Right atrium auricular region (tissue), 2 donors: ENCODE results near the gene B3GNT9. TPM values are rescaled to one million over a fixed set of nuclear protein-coding genes. Genes with fewer than 3 reads are reported as not detected.

Experiments
- DNase-seq: peaks from one replicate; pipeline ENCODE4 v3.0.0-alpha.2; 2019; ENCODE audit warnings: low spot score
- H3K27ac ChIP-seq, 2 donors: fragments of 200-600 bp; sonication (generic); 1 replicate in 1 of 2; 2 replicates in 1 of 2; pipeline ENCODE4 v1.5.1; 2016 to 2019
- H3K27me3 ChIP-seq, 2 donors: fragments of 200-600 bp; sonication (generic); one replicate each; pipeline versions ENCODE4 v1.5.1 to v1.6.0; 2017 to 2019
- H3K36me3 ChIP-seq: fragments of 200-600 bp; sonication (generic); one replicate; pipeline ENCODE4 v1.5.1; 2016
- H3K4me1 ChIP-seq, 2 donors: fragments of 200-600 bp; sonication (generic); one replicate each; pipeline versions ENCODE4 v1.5.1 to v1.6.0; 2017 to 2019
- H3K4me3 ChIP-seq, 2 donors: fragments of 200-600 bp; sonication (generic); 1 replicate in 1 of 2; 2 replicates in 1 of 2; pipeline ENCODE4 v1.5.1; 2017 to 2019; ENCODE audit warnings: mild to moderate bottlenecking in 1 of 2, moderate library complexity in 1 of 2
- H3K9me3 ChIP-seq, 2 donors: fragments of 200-600 bp; sonication (generic); one replicate each; pipeline ENCODE4 v1.5.1; 2019
- total RNA-seq, 2 donors: library from RNA; depleted of rRNA; stranded (reverse); fragments of >200 nt; gene quantifications; one replicate each; pipeline ENCODE4 v1.1.0, GENCODE V29; 2016
- TF ChIP-seq, protein P1 (sequence below), 2 donors: fragments of 200-600 bp; sonication (generic); IDR thresholded peaks; one replicate each; pipeline ENCODE4 v1.5.1; 2019; ENCODE audit warnings: antibody characterized with exemption in 2 of 2

B3GNT9 gene
- total RNA-seq, 2 donors from 2014 or later = 12.2 to 31.6 TPM

DNA sequence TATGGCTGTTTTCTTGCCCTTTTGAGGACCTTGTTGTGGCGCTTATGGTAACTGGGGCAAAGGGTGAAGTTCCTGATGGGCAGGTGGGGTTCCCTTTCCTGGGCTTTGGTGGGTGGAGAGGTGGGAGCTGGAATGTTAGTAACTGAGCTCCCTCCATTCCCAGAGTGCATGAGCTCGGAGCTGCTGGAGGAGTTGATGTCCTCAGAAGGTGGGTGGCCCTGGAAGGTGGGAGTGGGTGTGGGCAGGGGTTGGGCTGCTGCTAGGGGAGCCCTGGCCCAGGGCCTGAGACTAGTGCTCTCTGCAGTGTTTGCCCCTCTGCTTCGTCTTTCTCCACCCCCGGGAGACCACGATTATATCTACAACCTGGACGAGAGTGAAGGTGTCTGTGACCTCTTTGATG is 46.9 kb upstream of the B3GNT9 start:
- no peak overlapping the region for H3K4me3 ChIP-seq
- peaks cover 0 to 36% of the 10 kb centered on the region in 2 donors for H3K4me1 ChIP-seq
- TF ChIP-seq, protein P1, sequence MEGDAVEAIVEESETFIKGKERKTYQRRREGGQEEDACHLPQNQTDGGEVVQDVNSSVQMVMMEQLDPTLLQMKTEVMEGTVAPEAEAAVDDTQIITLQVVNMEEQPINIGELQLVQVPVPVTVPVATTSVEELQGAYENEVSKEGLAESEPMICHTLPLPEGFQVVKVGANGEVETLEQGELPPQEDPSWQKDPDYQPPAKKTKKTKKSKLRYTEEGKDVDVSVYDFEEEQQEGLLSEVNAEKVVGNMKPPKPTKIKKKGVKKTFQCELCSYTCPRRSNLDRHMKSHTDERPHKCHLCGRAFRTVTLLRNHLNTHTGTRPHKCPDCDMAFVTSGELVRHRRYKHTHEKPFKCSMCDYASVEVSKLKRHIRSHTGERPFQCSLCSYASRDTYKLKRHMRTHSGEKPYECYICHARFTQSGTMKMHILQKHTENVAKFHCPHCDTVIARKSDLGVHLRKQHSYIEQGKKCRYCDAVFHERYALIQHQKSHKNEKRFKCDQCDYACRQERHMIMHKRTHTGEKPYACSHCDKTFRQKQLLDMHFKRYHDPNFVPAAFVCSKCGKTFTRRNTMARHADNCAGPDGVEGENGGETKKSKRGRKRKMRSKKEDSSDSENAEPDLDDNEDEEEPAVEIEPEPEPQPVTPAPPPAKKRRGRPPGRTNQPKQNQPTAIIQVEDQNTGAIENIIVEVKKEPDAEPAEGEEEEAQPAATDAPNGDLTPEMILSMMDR (IDR thresholded peaks at IDR 0.05) = no peak
- no peaks in the 10 kb centered on the region for H3K9me3 ChIP-seq
- H3K27me3 ChIP-seq = no peaks in the 10 kb centered on the region
- no peak overlapping the region for H3K27ac ChIP-seq
- H3K36me3 ChIP-seq = peaks cover 50% of the 10 kb centered on the region
- DNase-seq = no peak

DNA sequence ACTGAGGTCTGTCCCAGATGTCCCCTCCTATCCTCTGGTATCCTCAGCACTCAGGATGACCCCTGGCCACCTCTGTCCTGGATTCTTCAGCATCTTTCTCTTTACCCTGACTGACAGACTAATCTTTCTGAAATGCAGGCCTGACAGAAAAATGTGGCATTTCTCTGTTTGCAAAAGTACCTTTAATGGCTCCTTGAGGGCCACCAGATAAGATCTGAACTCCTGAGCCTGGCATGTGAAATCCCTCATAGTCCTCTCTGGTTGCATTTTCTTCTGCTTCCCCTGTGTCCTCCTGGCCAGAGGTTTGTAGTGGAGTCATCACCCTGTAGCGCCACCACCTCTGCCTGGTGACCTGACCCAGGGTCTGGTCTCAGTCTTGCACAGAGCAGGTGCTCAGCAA is 46.1 kb upstream of the B3GNT9 start:
- H3K9me3 ChIP-seq = no peaks in the 10 kb centered on the region
- TF ChIP-seq, protein P1 (IDR thresholded peaks at IDR 0.05) = no peak
- no peak overlapping the region for H3K27ac ChIP-seq
- no peaks in the 10 kb centered on the region for H3K27me3 ChIP-seq
- peaks cover 0 to 38% of the 10 kb centered on the region in 2 donors for H3K4me1 ChIP-seq
- no peak overlapping the region for H3K4me3 ChIP-seq
- DNase-seq = no peak
- peaks cover 50% of the 10 kb centered on the region for H3K36me3 ChIP-seq

DNA sequence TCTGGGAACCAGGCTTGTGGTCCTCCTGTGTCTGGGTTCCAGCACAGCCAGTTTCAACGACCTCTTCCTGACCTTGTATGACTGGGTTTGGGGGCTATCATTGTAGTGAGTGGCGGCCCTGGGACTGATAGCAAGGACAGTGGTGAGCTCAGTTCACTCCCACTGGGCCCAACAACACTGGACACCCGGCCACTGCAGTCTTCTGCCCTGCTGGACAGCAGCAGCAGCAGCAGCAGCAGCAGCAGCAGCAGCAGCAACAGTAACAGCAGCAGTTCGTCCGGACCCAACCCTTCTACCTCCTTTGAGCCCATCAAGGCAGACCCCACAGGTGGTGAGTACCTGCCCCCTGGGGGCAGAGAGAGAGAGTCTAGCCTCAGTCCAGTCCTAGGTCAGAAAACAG is 44.9 kb upstream of the B3GNT9 start:
- Histone ChIP-seq H3K27ac (no peak overlapping the region), H3K4me1 (peaks cover 0 to 49% of the 10 kb centered on the region in 2 donors), H3K36me3 (peaks cover 50% of the 10 kb centered on the region), H3K4me3 (no peak overlapping the region), H3K27me3 (no peaks in the 10 kb centered on the region), H3K9me3 (no peaks in the 10 kb centered on the region)
- TF ChIP-seq, protein P1 (IDR thresholded peaks at IDR 0.05) = no peak
- DNase-seq = no peak

DNA sequence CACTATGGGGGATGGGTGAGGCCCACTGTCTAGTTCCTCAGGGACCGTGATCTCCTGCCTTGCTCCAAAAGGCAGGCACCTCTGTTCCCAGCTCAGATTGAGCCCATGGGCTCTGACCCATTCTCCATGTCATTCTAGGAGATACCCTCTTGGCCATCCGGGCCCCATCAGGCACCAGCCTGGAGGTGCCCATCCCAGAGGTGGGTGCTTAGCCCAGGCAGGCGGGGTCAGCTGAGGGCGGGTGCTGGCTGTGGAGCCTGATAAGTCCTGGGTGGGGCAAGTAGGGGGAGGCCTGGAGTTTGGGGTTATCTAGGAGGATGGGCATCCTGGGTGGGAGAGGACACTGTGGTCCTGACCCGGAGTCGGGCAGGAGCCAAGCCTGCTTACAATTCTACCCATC is 43.5 kb upstream of the B3GNT9 start:
- no peaks in the 10 kb centered on the region for H3K9me3 ChIP-seq
- H3K27me3 ChIP-seq = no peaks in the 10 kb centered on the region
- H3K4me1 ChIP-seq = peaks cover 0 to 42% of the 10 kb centered on the region in 2 donors
- H3K27ac ChIP-seq = no peak overlapping the region
- DNase-seq = no peak
- H3K4me3 ChIP-seq = no peak overlapping the region
- H3K36me3 ChIP-seq = peaks cover 50% of the 10 kb centered on the region
- TF ChIP-seq, protein P1 (IDR thresholded peaks at IDR 0.05) = no peak

DNA sequence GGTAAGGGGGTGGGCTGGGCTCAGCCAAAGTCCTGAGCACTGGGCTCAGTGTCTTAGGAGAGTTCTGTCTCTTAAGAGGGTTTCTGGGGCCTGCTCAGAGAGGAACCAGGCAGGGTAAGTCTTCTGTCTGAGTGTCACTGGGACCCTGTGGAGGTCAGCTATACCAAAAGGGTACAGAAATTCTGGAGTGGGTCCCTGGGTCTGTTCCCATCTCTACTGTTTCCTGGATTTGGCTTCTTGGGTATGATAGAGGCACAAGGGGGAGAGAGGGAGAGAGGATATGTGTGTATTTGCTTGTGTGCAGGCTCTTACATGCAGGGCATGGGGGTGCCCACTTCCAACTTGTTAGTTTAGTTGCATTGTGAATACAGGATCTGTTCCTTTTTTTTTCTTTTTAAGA is 42.7 kb upstream of the B3GNT9 start:
- Histone ChIP-seq H3K9me3 (no peaks in the 10 kb centered on the region), H3K4me1 (peaks cover 0 to 36% of the 10 kb centered on the region in 2 donors), H3K27me3 (no peaks in the 10 kb centered on the region), H3K36me3 (peaks cover 50% of the 10 kb centered on the region), H3K4me3 (no peak overlapping the region), H3K27ac (no peak overlapping the region)
- TF ChIP-seq, protein P1 (IDR thresholded peaks at IDR 0.05) = no peak
- no peak for DNase-seq

DNA sequence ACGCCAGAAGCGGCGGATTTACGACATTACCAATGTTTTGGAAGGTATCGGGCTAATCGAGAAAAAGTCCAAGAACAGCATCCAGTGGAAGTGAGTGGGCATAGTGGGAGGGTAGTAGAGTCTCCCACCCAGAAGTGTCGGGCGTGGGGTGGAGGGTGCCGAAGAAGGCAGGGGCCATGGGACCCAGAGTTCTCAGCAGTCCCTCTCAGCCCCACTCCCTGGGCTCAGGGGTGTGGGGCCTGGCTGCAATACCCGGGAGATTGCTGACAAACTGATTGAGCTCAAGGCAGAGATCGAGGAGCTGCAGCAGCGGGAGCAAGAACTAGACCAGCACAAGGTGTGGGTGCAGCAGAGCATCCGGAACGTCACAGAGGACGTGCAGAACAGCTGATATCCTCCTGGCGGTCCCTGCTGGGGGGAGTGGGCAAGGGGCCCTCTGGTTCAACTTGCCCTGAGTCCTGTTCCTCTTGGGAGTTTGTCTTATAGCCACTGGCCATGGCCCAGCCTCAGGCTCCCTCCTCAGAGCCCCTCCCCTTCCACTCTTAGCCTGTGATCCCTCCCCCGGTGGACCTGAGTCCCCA is 42.1 kb upstream of the B3GNT9 start:
- Histone ChIP-seq H3K4me3 (peak overlapping the region; percentile 87 to 98), H3K36me3 (peaks cover 45% of the 10 kb centered on the region), H3K9me3 (no peaks in the 10 kb centered on the region), H3K4me1 (peaks cover 0 to 29% of the 10 kb centered on the region in 2 donors), H3K27ac (peak overlapping the region; percentile 76 to 78), H3K27me3 (no peaks in the 10 kb centered on the region)
- TF ChIP-seq, protein P1 (IDR thresholded peaks at IDR 0.05) = no peak
- DNase-seq = no peak
